ENCODE data around the gene GALK1. TPM values are rescaled to one million over a fixed set of nuclear protein-coding genes. Genes with fewer than 3 reads are reported as not detected.

GALK1 gene
- total and polyA plus RNA-seq, 2 of the 13 experiments (the other 11 are each of a cell fraction or from before 2014, with no cell fraction given), result 59.9 to 93.6 TPM

DNA sequence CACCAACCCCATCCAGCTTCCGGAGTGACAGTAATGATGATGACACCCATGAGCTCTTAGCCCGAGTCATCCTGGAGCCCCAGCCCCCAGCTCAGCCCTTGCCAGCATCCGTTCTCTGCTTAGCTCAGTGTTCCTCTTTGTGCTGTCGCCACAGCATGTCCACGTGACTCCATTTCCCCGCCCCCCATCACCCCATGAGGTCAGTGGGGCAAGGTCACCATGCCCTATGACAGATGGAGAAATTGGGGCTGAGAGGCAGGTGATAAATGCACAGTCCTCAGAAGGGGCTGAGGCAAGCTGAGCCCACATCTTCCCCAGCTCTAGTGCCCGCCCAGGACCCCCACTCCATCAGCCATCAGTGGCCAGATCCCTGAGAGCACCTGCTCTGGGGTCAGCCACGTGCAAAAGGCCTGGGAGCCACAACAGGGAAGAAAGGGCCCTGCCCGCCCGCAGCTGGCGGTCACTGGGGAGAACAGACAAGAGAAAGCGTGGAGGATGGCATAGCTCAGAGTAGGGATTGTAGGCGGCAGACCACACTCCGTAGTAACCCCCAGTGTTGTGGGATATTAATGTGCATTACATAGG lies 26.7 kb downstream of the GALK1 start (continued):
- TF ChIP-seq ZNF7 (CRISPR knock-in tag; IDR thresholded peaks at IDR 0.05), result no peak
- TF ChIP-seq PHF21A (CRISPR knock-in tag; IDR thresholded peaks at IDR 0.05), result no peak
- peak; percentile 43; the same call in 1 of the 2 replicates for TF ChIP-seq PPARG (CRISPR knock-in tag; conservative IDR thresholded peaks at IDR 0.05)
- TF ChIP-seq ZBTB8A (CRISPR knock-in tag; IDR thresholded peaks at IDR 0.05; ENCODE audit: borderline replicate concordance, low read depth), result no peak
- TF ChIP-seq TCF7 (IDR thresholded peaks at IDR 0.05; ENCODE audit: low read depth), result no peak
- TF ChIP-seq ZNF337 (CRISPR knock-in tag; IDR thresholded peaks at IDR 0.05; ENCODE audit: borderline replicate concordance, low read depth), result no peak
- no peak for TF ChIP-seq STAG1 (CRISPR knock-in tag; IDR thresholded peaks at IDR 0.05)
- no peak for TF ChIP-seq ZNF773 (CRISPR knock-in tag; IDR thresholded peaks at IDR 0.05; ENCODE audit: borderline replicate concordance)
- TF ChIP-seq, protein P1, sequence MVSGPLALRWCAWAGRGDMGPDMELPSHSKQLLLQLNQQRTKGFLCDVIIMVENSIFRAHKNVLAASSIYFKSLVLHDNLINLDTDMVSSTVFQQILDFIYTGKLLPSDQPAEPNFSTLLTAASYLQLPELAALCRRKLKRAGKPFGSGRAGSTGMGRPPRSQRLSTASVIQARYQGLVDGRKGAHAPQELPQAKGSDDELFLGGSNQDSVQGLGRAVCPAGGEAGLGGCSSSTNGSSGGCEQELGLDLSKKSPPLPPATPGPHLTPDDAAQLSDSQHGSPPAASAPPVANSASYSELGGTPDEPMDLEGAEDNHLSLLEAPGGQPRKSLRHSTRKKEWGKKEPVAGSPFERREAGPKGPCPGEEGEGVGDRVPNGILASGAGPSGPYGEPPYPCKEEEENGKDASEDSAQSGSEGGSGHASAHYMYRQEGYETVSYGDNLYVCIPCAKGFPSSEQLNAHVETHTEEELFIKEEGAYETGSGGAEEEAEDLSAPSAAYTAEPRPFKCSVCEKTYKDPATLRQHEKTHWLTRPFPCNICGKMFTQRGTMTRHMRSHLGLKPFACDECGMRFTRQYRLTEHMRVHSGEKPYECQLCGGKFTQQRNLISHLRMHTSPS (CRISPR knock-in tag; IDR thresholded peaks at IDR 0.05; ENCODE audit: low read depth), result peak; percentile 52; the same call in 1 of the 2 replicates
- TF ChIP-seq MAZ (IDR thresholded peaks at IDR 0.05; ENCODE audit: borderline replicate concordance, low read depth, low read length), result no peak
- 0 out of 2 replicates have a peak, but pooled peaks have one; percentile 34 for TF ChIP-seq MAZ (CRISPR knock-in tag; IDR thresholded peaks at IDR 0.05; ENCODE audit: low read depth)
- TF ChIP-seq ZNF12 (CRISPR knock-in tag; IDR thresholded peaks at IDR 0.05), result no peak
- TF ChIP-seq ZNF780A (CRISPR knock-in tag; IDR thresholded peaks at IDR 0.05), result no peak
- TF ChIP-seq ZC3H4 (CRISPR knock-in tag; IDR thresholded peaks at IDR 0.05; ENCODE audit: borderline replicate concordance), result no peak
- TF ChIP-seq ZNF292 (CRISPR knock-in tag; IDR thresholded peaks at IDR 0.05; ENCODE audit: borderline replicate concordance, low read depth), result peak; percentile 56; the same call in 1 of the 2 replicates
- TF ChIP-seq, protein P2, sequence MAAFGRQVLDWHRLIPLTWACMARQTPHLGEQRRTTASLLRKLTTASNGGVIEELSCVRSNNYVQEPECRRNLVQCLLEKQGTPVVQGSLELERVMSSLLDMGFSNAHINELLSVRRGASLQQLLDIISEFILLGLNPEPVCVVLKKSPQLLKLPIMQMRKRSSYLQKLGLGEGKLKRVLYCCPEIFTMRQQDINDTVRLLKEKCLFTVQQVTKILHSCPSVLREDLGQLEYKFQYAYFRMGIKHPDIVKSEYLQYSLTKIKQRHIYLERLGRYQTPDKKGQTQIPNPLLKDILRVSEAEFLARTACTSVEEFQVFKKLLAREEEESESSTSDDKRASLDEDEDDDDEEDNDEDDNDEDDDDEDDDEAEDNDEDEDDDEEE (CRISPR knock-in tag; IDR thresholded peaks at IDR 0.05), result no peak
- no peak for TF ChIP-seq CBX5 (CRISPR knock-in tag; IDR thresholded peaks at IDR 0.05; ENCODE audit: borderline replicate concordance)
- no peak for TF ChIP-seq MAFK (conservative IDR thresholded peaks at IDR 0.05 in 1 of 2, IDR thresholded peaks at IDR 0.05 in 1 of 2; ENCODE audit: low read length in 2 of 2)
- no peak for TF ChIP-seq ASH2L (IDR thresholded peaks at IDR 0.05; ENCODE audit: insufficient read length, low read depth, low read length)
- TF ChIP-seq, protein P3, sequence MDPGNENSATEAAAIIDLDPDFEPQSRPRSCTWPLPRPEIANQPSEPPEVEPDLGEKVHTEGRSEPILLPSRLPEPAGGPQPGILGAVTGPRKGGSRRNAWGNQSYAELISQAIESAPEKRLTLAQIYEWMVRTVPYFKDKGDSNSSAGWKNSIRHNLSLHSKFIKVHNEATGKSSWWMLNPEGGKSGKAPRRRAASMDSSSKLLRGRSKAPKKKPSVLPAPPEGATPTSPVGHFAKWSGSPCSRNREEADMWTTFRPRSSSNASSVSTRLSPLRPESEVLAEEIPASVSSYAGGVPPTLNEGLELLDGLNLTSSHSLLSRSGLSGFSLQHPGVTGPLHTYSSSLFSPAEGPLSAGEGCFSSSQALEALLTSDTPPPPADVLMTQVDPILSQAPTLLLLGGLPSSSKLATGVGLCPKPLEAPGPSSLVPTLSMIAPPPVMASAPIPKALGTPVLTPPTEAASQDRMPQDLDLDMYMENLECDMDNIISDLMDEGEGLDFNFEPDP (CRISPR knock-in tag; conservative IDR thresholded peaks at IDR 0.05), result no peak
- no peak for TF ChIP-seq PHB2 (IDR thresholded peaks at IDR 0.05; ENCODE audit: partially characterized antibody)
- TF ChIP-seq MAFF (IDR thresholded peaks at IDR 0.05; ENCODE audit: low read depth, low read length), result no peak

Measured in HepG2 (cell line).